GM10266 (cell line): ENCODE results near the gene KIF5B.

ENCODE experiments used
- DNase-seq: peaks from one replicate; pipeline ENCODE4 v3.0.0; 2012; ENCODE audit errors: extremely low spot score
- CTCF ChIP-seq: IDR thresholded peaks from 2 replicates; pipeline ENCODE4 v1.5.1; 2012; ENCODE audit warnings: mild to moderate bottlenecking, low read depth; ENCODE audit not compliant: control insufficient read depth, insufficient read depth; ENCODE audit errors: missing control alignments

Gene KIF5B

GRCh38 chr10:32095116-32095733 lies 39.0 kb upstream of the KIF5B start:
- TF ChIP-seq CTCF, result no peak
- DNase-seq, result no peak

GRCh38 chr10:32093650-32094049 lies 37.4 kb upstream of the KIF5B start:
- DNase-seq, result no peak
- TF ChIP-seq CTCF, result no peak

GRCh38 chr10:32091046-32091445 lies 34.8 kb upstream of the KIF5B start:
- TF ChIP-seq CTCF, result no peak
- no peak for DNase-seq

- TF ChIP-seq CTCF, result no peak
- no peak for DNase-seq
Observed at GRCh38 chr10:32084185-32084851, 28.1 kb upstream of the KIF5B start.

- TF ChIP-seq CTCF, result no peak
- no peak for DNase-seq
Observed at GRCh38 chr10:32077896-32078485, 21.8 kb upstream of the KIF5B start.

GRCh38 chr10:32073659-32074058 lies 17.4 kb upstream of the KIF5B start:
- no peak for TF ChIP-seq CTCF
- DNase-seq, result no peak

- no peak for DNase-seq
- no peak for TF ChIP-seq CTCF
Observed at GRCh38 chr10:32073128-32073527, 16.9 kb upstream of the KIF5B start.
